ENCODE data around the gene LTBP4.

Gene LTBP4

GRCh38 chr19:40598121-40598917 is 2.9 kb upstream of the LTBP4 start:
- Histone ChIP-seq H4K91ac (ENCODE audit: low read length) (peak overlapping the region; percentile 45), H3K36me3 (ENCODE audit: control insufficient read depth in 1 of 2, insufficient read depth in 2 of 2, low read depth in 1 of 2, low read length in 2 of 2) (peaks cover 0 to 7% of the 10 kb centered on the region in 2 experiments), H3K27ac (ENCODE audit: low read length, poor library complexity, severe bottlenecking) (peak overlapping the region; percentile 43), H3K9me3 (ENCODE audit: control insufficient read depth, low read length) (no peaks in the 10 kb centered on the region), H3K4ac (ENCODE audit: low read depth in 1 of 2, low read length in 2 of 2) (peak overlapping the region in 1 of 2 experiments; percentile 71), H2BK15ac (ENCODE audit: low read depth, poor library complexity, severe bottlenecking) (no peak overlapping the region), H3K27me3 (ENCODE audit: control insufficient read depth in 1 of 2, insufficient read depth in 1 of 2, low read length in 2 of 2) (peaks cover 18 to 53% of the 10 kb centered on the region in 2 experiments), H3K4me2 (ENCODE audit: low read length, poor library complexity, severe bottlenecking) (peak overlapping the region; percentile 75), H3K18ac (ENCODE audit: low read depth in 1 of 2, low read length in 2 of 2) (peak overlapping the region in 1 of 2 experiments; percentile 76), H3K4me3 (ENCODE audit: insufficient read depth in 1 of 2, low read depth in 1 of 2, low read length in 2 of 2) (peak overlapping the region; percentile 26 to 49), H2BK120ac (ENCODE audit: low read depth, low read length) (no peak overlapping the region), H3K79me1 (replicated peaks; ENCODE audit: low read length, poor library complexity, severe bottlenecking) (peaks cover 1% of the 10 kb centered on the region), H3K23ac (ENCODE audit: low read length in 2 of 2) (no peak overlapping the region), H3K4me1 (ENCODE audit: control insufficient read depth, insufficient read depth, low read depth, low read length) (peaks cover 36% of the 10 kb centered on the region), H2BK5ac (ENCODE audit: low read depth, low read length, poor library complexity, severe bottlenecking) (no peak overlapping the region), H2AK5ac (ENCODE audit: low read length, severe bottlenecking) (no peak overlapping the region), H3K9ac (ENCODE audit: low read length) (no peak overlapping the region), H3K14ac (ENCODE audit: low read length in 2 of 2) (no peak overlapping the region), H4K8ac (ENCODE audit: low read length) (no peak overlapping the region), H2AFZ (ENCODE audit: low read depth, low read length) (peak overlapping the region; percentile 16), H2BK12ac (ENCODE audit: low read length in 2 of 2) (peak overlapping the region in 1 of 2 experiments; percentile 60)
- WGBS, result 2% methylated on average over 26 of the region's 46 CpGs
- DNase-seq, result peak; percentile 89

- Histone ChIP-seq H3K27ac (ENCODE audit: low read length, poor library complexity, severe bottlenecking) (no peak overlapping the region), H2BK120ac (ENCODE audit: low read depth, low read length) (no peak overlapping the region), H2BK12ac (ENCODE audit: low read length in 2 of 2) (no peak overlapping the region), H3K36me3 (ENCODE audit: control insufficient read depth in 1 of 2, insufficient read depth in 2 of 2, low read depth in 1 of 2, low read length in 2 of 2) (peaks cover 0 to 7% of the 10 kb centered on the region in 2 experiments), H3K4me3 (ENCODE audit: insufficient read depth in 1 of 2, low read depth in 1 of 2, low read length in 2 of 2) (no peak overlapping the region), H3K4ac (ENCODE audit: low read depth in 1 of 2, low read length in 2 of 2) (no peak overlapping the region), H3K27me3 (ENCODE audit: control insufficient read depth in 1 of 2, insufficient read depth in 1 of 2, low read length in 2 of 2) (peaks cover 18 to 53% of the 10 kb centered on the region in 2 experiments), H3K18ac (ENCODE audit: low read depth in 1 of 2, low read length in 2 of 2) (no peak overlapping the region), H3K79me1 (replicated peaks; ENCODE audit: low read length, poor library complexity, severe bottlenecking) (peaks cover 1% of the 10 kb centered on the region), H2BK5ac (ENCODE audit: low read depth, low read length, poor library complexity, severe bottlenecking) (peak overlapping the region; percentile 5), H4K91ac (ENCODE audit: low read length) (no peak overlapping the region), H4K8ac (ENCODE audit: low read length) (no peak overlapping the region), H3K14ac (ENCODE audit: low read length in 2 of 2) (no peak overlapping the region), H3K9ac (ENCODE audit: low read length) (no peak overlapping the region), H3K4me1 (ENCODE audit: control insufficient read depth, insufficient read depth, low read depth, low read length) (peaks cover 35% of the 10 kb centered on the region), H3K9me3 (ENCODE audit: control insufficient read depth, low read length) (no peaks in the 10 kb centered on the region), H2AFZ (ENCODE audit: low read depth, low read length) (no peak overlapping the region), H3K23ac (ENCODE audit: low read length in 2 of 2) (no peak overlapping the region), H3K4me2 (ENCODE audit: low read length, poor library complexity, severe bottlenecking) (no peak overlapping the region), H2BK15ac (ENCODE audit: low read depth, poor library complexity, severe bottlenecking) (no peak overlapping the region), H2AK5ac (ENCODE audit: low read length, severe bottlenecking) (no peak overlapping the region)
- 37% methylated on average over 6 of the region's 15 CpGs for WGBS
- no peak for DNase-seq
These were observed 2.3 kb upstream of the LTBP4 start for GRCh38 chr19:40598918-40599307.

- H3K4me1 ChIP-seq (ENCODE audit: control insufficient read depth, insufficient read depth, low read depth, low read length), result peaks cover 34% of the 10 kb centered on the region
- no peak overlapping the region for H2BK15ac ChIP-seq (ENCODE audit: low read depth, poor library complexity, severe bottlenecking)
- no peak overlapping the region for H2BK120ac ChIP-seq (ENCODE audit: low read depth, low read length)
- H4K91ac ChIP-seq (ENCODE audit: low read length), result peak overlapping the region; percentile 9
- no peak overlapping the region for H3K18ac ChIP-seq (ENCODE audit: low read depth in 1 of 2, low read length in 2 of 2)
- DNase-seq, result no peak
- H3K27ac ChIP-seq (ENCODE audit: low read length, poor library complexity, severe bottlenecking), result no peak overlapping the region
- no peak overlapping the region for H4K8ac ChIP-seq (ENCODE audit: low read length)
- no peak overlapping the region for H3K9ac ChIP-seq (ENCODE audit: low read length)
- peak overlapping the region in 1 of 2 experiments; percentile 10 for H3K23ac ChIP-seq (ENCODE audit: low read length in 2 of 2)
- H2BK12ac ChIP-seq (ENCODE audit: low read length in 2 of 2), result no peak overlapping the region
- peaks cover 0 to 7% of the 10 kb centered on the region in 2 experiments for H3K36me3 ChIP-seq (ENCODE audit: control insufficient read depth in 1 of 2, insufficient read depth in 2 of 2, low read depth in 1 of 2, low read length in 2 of 2)
- no peak overlapping the region for H3K4me2 ChIP-seq (ENCODE audit: low read length, poor library complexity, severe bottlenecking)
- peaks cover 18 to 53% of the 10 kb centered on the region in 2 experiments for H3K27me3 ChIP-seq (ENCODE audit: control insufficient read depth in 1 of 2, insufficient read depth in 1 of 2, low read length in 2 of 2)
- no peak overlapping the region for H2AFZ ChIP-seq (ENCODE audit: low read depth, low read length)
- peaks cover 1% of the 10 kb centered on the region for H3K79me1 ChIP-seq (replicated peaks; ENCODE audit: low read length, poor library complexity, severe bottlenecking)
- WGBS, result 37% methylated on average over 9 of the region's 9 CpGs
- peak overlapping the region; percentile 5 for H2BK5ac ChIP-seq (ENCODE audit: low read depth, low read length, poor library complexity, severe bottlenecking)
- no peak overlapping the region for H3K4ac ChIP-seq (ENCODE audit: low read depth in 1 of 2, low read length in 2 of 2)
- H3K9me3 ChIP-seq (ENCODE audit: control insufficient read depth, low read length), result no peaks in the 10 kb centered on the region
- no peak overlapping the region for H3K14ac ChIP-seq (ENCODE audit: low read length in 2 of 2)
- no peak overlapping the region for H2AK5ac ChIP-seq (ENCODE audit: low read length, severe bottlenecking)
- no peak overlapping the region for H3K4me3 ChIP-seq (ENCODE audit: insufficient read depth in 1 of 2, low read depth in 1 of 2, low read length in 2 of 2)
These were observed 1.8 kb upstream of the LTBP4 start for GRCh38 chr19:40599331-40599901.

GRCh38 chr19:40599902-40600569 is 1.1 kb upstream of the LTBP4 start:
- no peak overlapping the region for H3K27ac ChIP-seq (ENCODE audit: low read length, poor library complexity, severe bottlenecking)
- H3K4me1 ChIP-seq (ENCODE audit: control insufficient read depth, insufficient read depth, low read depth, low read length), result peaks cover 34% of the 10 kb centered on the region
- H3K4me2 ChIP-seq (ENCODE audit: low read length, poor library complexity, severe bottlenecking), result no peak overlapping the region
- no peak overlapping the region for H2AK5ac ChIP-seq (ENCODE audit: low read length, severe bottlenecking)
- no peak overlapping the region for H3K9ac ChIP-seq (ENCODE audit: low read length)
- peaks cover 1% of the 10 kb centered on the region for H3K79me1 ChIP-seq (replicated peaks; ENCODE audit: low read length, poor library complexity, severe bottlenecking)
- no peak overlapping the region for H4K8ac ChIP-seq (ENCODE audit: low read length)
- H3K18ac ChIP-seq (ENCODE audit: low read depth in 1 of 2, low read length in 2 of 2), result peak overlapping the region in 1 of 2 experiments; percentile 11
- no peak overlapping the region for H2AFZ ChIP-seq (ENCODE audit: low read depth, low read length)
- no peak overlapping the region for H2BK120ac ChIP-seq (ENCODE audit: low read depth, low read length)
- no peak overlapping the region for H2BK15ac ChIP-seq (ENCODE audit: low read depth, poor library complexity, severe bottlenecking)
- no peaks in the 10 kb centered on the region for H3K9me3 ChIP-seq (ENCODE audit: control insufficient read depth, low read length)
- no peak overlapping the region for H3K4me3 ChIP-seq (ENCODE audit: insufficient read depth in 1 of 2, low read depth in 1 of 2, low read length in 2 of 2)
- peaks cover 0 to 7% of the 10 kb centered on the region in 2 experiments for H3K36me3 ChIP-seq (ENCODE audit: control insufficient read depth in 1 of 2, insufficient read depth in 2 of 2, low read depth in 1 of 2, low read length in 2 of 2)
- no peak overlapping the region for H2BK5ac ChIP-seq (ENCODE audit: low read depth, low read length, poor library complexity, severe bottlenecking)
- no peak overlapping the region for H3K14ac ChIP-seq (ENCODE audit: low read length in 2 of 2)
- no peak for DNase-seq
- 54% methylated on average over 41 of the region's 43 CpGs for WGBS
- H4K91ac ChIP-seq (ENCODE audit: low read length), result no peak overlapping the region
- H3K4ac ChIP-seq (ENCODE audit: low read depth in 1 of 2, low read length in 2 of 2), result no peak overlapping the region
- peaks cover 18 to 57% of the 10 kb centered on the region in 2 experiments for H3K27me3 ChIP-seq (ENCODE audit: control insufficient read depth in 1 of 2, insufficient read depth in 1 of 2, low read length in 2 of 2)
- H2BK12ac ChIP-seq (ENCODE audit: low read length in 2 of 2), result no peak overlapping the region
- no peak overlapping the region for H3K23ac ChIP-seq (ENCODE audit: low read length in 2 of 2)
